PC-3 (cell line): ENCODE results near the gene CORIN. TPM values are rescaled to one million over a fixed set of nuclear protein-coding genes. Genes with fewer than 3 reads are reported as not detected.

Experiments
- ATAC-seq: fragments of 200-7000 bp; cut with Tn5 transposase; 2 replicates; pipeline ENCODE4 v1.9.1; 2020; ENCODE audit warnings: mild to moderate bottlenecking, moderate library complexity
- BruUV-seq: library from RNA; stranded (reverse); fragments of 400-500 nt; replicated peaks from 2 replicates; lab custom pipeline; 2021; lab: Mats Ljungman, UMichigan
- CTCF ChIA-PET: fragments of 300-600 bp; sonication (Branson Sonifier 250); formaldehyde crosslinking; loops from one replicate; lab custom pipeline; 2022; ENCODE audit warnings: antibody characterized with exemption; lab: Charles Lee
- POLR2A ChIA-PET: fragments of 300-600 bp; sonication (Branson Sonifier 250); formaldehyde crosslinking; loops from one replicate; lab custom pipeline; 2022; ENCODE audit warnings: antibody characterized with exemption; ENCODE audit not compliant: unreplicated experiment; lab: Charles Lee
- DNase-seq: peaks from one replicate; pipeline ENCODE4 v3.0.0-alpha.2; 2015
- H2AFZ ChIP-seq: fragments of 300-600 bp; sonication (generic); 2 replicates; pipeline ENCODE4 v1.6.0; 2016; ENCODE audit warnings: antibody characterized with exemption, low read length
- H3F3A ChIP-seq: fragments of 300-600 bp; sonication (generic); one replicate; pipeline ENCODE4 v1.6.0; 2017; ENCODE audit warnings: antibody characterized with exemption, low read length, control low read depth, mild to moderate bottlenecking; ENCODE audit not compliant: unreplicated experiment
- H3K27ac ChIP-seq: fragments of 300-600 bp; sonication (generic); 2 replicates; pipeline ENCODE4 v1.5.1; 2016; ENCODE audit warnings: mild to moderate bottlenecking, low read length
- H3K27me3 ChIP-seq: fragments of 300-600 bp; sonication (generic); 2 replicates; pipeline ENCODE4 v1.6.1; 2016; ENCODE audit warnings: low read length, mixed read lengths
- H3K36me3 ChIP-seq: fragments of 300-600 bp; sonication (generic); 2 replicates; pipeline ENCODE4 v1.6.1; 2016; ENCODE audit warnings: low read depth, mixed run types, low read length, mixed read lengths
- H3K4me1 ChIP-seq: fragments of 300-600 bp; sonication (generic); 2 replicates; pipeline ENCODE4 v1.5.1; 2016; ENCODE audit warnings: low read length; ENCODE audit not compliant: insufficient read depth
- H3K4me2 ChIP-seq: fragments of 300-600 bp; sonication (generic); 2 replicates; pipeline ENCODE4 v1.6.0; 2016; ENCODE audit warnings: low read length
- H3K4me3 ChIP-seq: fragments of 300-600 bp; sonication (generic); 2 replicates; pipeline ENCODE4 v1.5.1; 2016; ENCODE audit warnings: mild to moderate bottlenecking, low read length, mixed read lengths
- H3K79me2 ChIP-seq: fragments of 300-600 bp; sonication (generic); 2 replicates; pipeline ENCODE4 v1.6.1; 2017; ENCODE audit warnings: low read length, mixed read lengths
- H3K9ac ChIP-seq: fragments of 300-600 bp; sonication (generic); 2 replicates; pipeline ENCODE4 v1.6.0; 2016; ENCODE audit warnings: mild to moderate bottlenecking, low read length
- H3K9me2 ChIP-seq: fragments of 300-600 bp; sonication (generic); replicated peaks from 2 replicates; pipeline ENCODE4 v1.6.1; 2016; ENCODE audit warnings: mixed run types, low read length, mixed read lengths
- H3K9me3 ChIP-seq: fragments of 300-600 bp; sonication (generic); 2 replicates; pipeline ENCODE4 v1.6.1; 2016; ENCODE audit warnings: low read length, mixed read lengths
- H4K20me1 ChIP-seq: fragments of 300-600 bp; sonication (generic); 2 replicates; pipeline ENCODE4 v1.6.1; 2016; ENCODE audit warnings: low read length, mixed read lengths
- CTCF ChIP-seq: fragments of 300-600 bp; sonication (generic); conservative IDR thresholded peaks from 2 replicates; pipeline ENCODE4 v1.5.1; 2017; ENCODE audit warnings: antibody characterized with exemption, low read depth, mild to moderate bottlenecking, low read length
- EZH2 ChIP-seq: fragments of 300-600 bp; sonication (generic); IDR thresholded peaks from one replicate; pipeline ENCODE4 v1.6.1; 2017; ENCODE audit warnings: antibody characterized with exemption, mild to moderate bottlenecking, low read length; ENCODE audit not compliant: unreplicated experiment
- EZH2phosphoT487 ChIP-seq: fragments of 300-600 bp; sonication (generic); IDR thresholded peaks from 2 replicates; pipeline ENCODE4 v1.6.1; 2018; ENCODE audit warnings: mild to moderate bottlenecking, antibody characterized with exemption, low read length, borderline replicate concordance
- intact Hi-C: fragments of 100-400 bp; cut with micrococcal nuclease; formaldehyde crosslinking; loops from 2 replicates; pipeline ENCODE4 v1.9.0; 2023
- total RNA-seq: library from RNA; depleted of rRNA; stranded (reverse); fragments of >200 nt; gene quantifications from 2 replicates; pipeline ENCODE4 v1.2.3, GENCODE V29; 2014

CORIN gene
- total RNA-seq, 1 experiment from 2014 or later: not detected

- BruUV-seq: no TSS peak
- H3K27me3 ChIP-seq: no peaks in the 10 kb centered on the region
Measured at GRCh38 chr4:47570816-47571215, 267.1 kb downstream of the CORIN start.

GRCh38 chr4:47567511-47567910 is 270.4 kb downstream of the CORIN start:
- ChIA-PET CTCF (no interaction called here), POLR2A (no interaction called here)
- Histone ChIP-seq H3K4me2 (no peak overlapping the region), H3F3A (no peaks in the 10 kb centered on the region), H3K9ac (no peak overlapping the region), H4K20me1 (no peaks in the 10 kb centered on the region), H3K27me3 (no peaks in the 10 kb centered on the region), H2AFZ (peak overlapping the region; percentile 38), H3K9me3 (no peaks in the 10 kb centered on the region), H3K27ac (no peak overlapping the region), H3K4me1 (peaks cover 13% of the 10 kb centered on the region; the same call in 1 of the 2 replicates), H3K79me2 (no peaks in the 10 kb centered on the region), H3K36me3 (no peaks in the 10 kb centered on the region; the same call in 1 of the 2 replicates), H3K9me2 (no peaks in the 10 kb centered on the region), H3K4me3 (no peak overlapping the region)
- peak; percentile 25 for DNase-seq
- peak; percentile 64; the same call in 1 of the 2 replicates for ATAC-seq
- TF ChIP-seq CTCF: no peak
- no peak for TF ChIP-seq EZH2
- TF ChIP-seq EZH2phosphoT487: no peak
- intact Hi-C loops: loop anchor here (10.0 kb wide), 1 partner anchor 53 kb away; no protein-coding TSS in a partner anchor
- BruUV-seq: no TSS peak

More at GRCh38 chr4:47570816-47571215, 267.1 kb downstream of the CORIN start:
- H3K4me1 ChIP-seq: peaks cover 5% of the 10 kb centered on the region; the same call in 1 of the 2 replicates
- no peak overlapping the region for H3K4me3 ChIP-seq
- H4K20me1 ChIP-seq: no peaks in the 10 kb centered on the region
- intact Hi-C loops: no loop called here
- TF ChIP-seq EZH2: no peak
- TF ChIP-seq EZH2phosphoT487: no peak
- no peak for TF ChIP-seq CTCF
- ChIA-PET POLR2A (no interaction called here), CTCF (no interaction called here)
- H3K9me2 ChIP-seq: no peaks in the 10 kb centered on the region
- no peaks in the 10 kb centered on the region for H3F3A ChIP-seq
- no peak overlapping the region for H3K4me2 ChIP-seq
- H3K79me2 ChIP-seq: no peaks in the 10 kb centered on the region
- no peaks in the 10 kb centered on the region for H3K9me3 ChIP-seq
- no peaks in the 10 kb centered on the region for H3K36me3 ChIP-seq
- no peak for ATAC-seq
- H3K9ac ChIP-seq: no peak overlapping the region
- no peak overlapping the region for H2AFZ ChIP-seq
- peak; percentile 3 for DNase-seq
- H3K27ac ChIP-seq: no peak overlapping the region

GRCh38 chr4:47566969-47567368 is 270.9 kb downstream of the CORIN start:
- H3K27ac ChIP-seq: no peak overlapping the region
- CTCF ChIA-PET: no interaction called here
- BruUV-seq: no TSS peak
- peaks cover 13% of the 10 kb centered on the region; the same call in 1 of the 2 replicates for H3K4me1 ChIP-seq
- no peaks in the 10 kb centered on the region; the same call in 1 of the 2 replicates for H3K36me3 ChIP-seq
- no peaks in the 10 kb centered on the region for H3K9me3 ChIP-seq
- H3K79me2 ChIP-seq: no peaks in the 10 kb centered on the region
- no peaks in the 10 kb centered on the region for H3F3A ChIP-seq
- no peaks in the 10 kb centered on the region for H4K20me1 ChIP-seq
- DNase-seq (no peak), ATAC-seq (no peak)
- POLR2A ChIA-PET: no interaction called here
- TF ChIP-seq EZH2phosphoT487: no peak
- no peak for TF ChIP-seq CTCF
- intact Hi-C loops: loop anchor here (10.0 kb wide), 1 partner anchor 52 kb away; no protein-coding TSS in a partner anchor
- H3K9me2 ChIP-seq: no peaks in the 10 kb centered on the region
- H3K4me2 ChIP-seq: no peak overlapping the region
- no peak overlapping the region for H2AFZ ChIP-seq
- no peaks in the 10 kb centered on the region for H3K27me3 ChIP-seq
- H3K9ac ChIP-seq: no peak overlapping the region
- no peak overlapping the region for H3K4me3 ChIP-seq
